GM10266 (cell line): ENCODE data around the gene COL19A1.
A peak's percentile ranks its signal among the peaks of the same experiment; 100 is the strongest.

Experiments
- DNase-seq: peaks from one replicate; pipeline ENCODE4 v3.0.0; 2012; ENCODE audit errors: extremely low spot score
- CTCF ChIP-seq: IDR thresholded peaks from 2 replicates; pipeline ENCODE4 v1.5.1; 2012; ENCODE audit warnings: mild to moderate bottlenecking, low read depth; ENCODE audit not compliant: control insufficient read depth, insufficient read depth; ENCODE audit errors: missing control alignments

COL19A1 gene

GRCh38 chr6:69878795-69879194, 12.4 kb downstream of the COL19A1 start:
- DNase-seq, result no peak
- no peak for TF ChIP-seq CTCF

GRCh38 chr6:69880601-69881000, 14.2 kb downstream of the COL19A1 start:
- TF ChIP-seq CTCF, result no peak
- no peak for DNase-seq

- DNase-seq, result peak; percentile 27
- TF ChIP-seq CTCF, result no peak
These were observed 15.2 kb downstream of the COL19A1 start for GRCh38 chr6:69881322-69882151.

GRCh38 chr6:69883551-69883950, 17.2 kb downstream of the COL19A1 start:
- TF ChIP-seq CTCF, result no peak

GRCh38 chr6:69884231-69884630, 17.9 kb downstream of the COL19A1 start:
- DNase-seq, result no peak
- no peak for TF ChIP-seq CTCF

More at GRCh38 chr6:69883551-69883950, 17.2 kb downstream of the COL19A1 start:
- DNase-seq, result no peak

GRCh38 chr6:69887026-69887425, 20.7 kb downstream of the COL19A1 start:
- TF ChIP-seq CTCF, result no peak
- DNase-seq, result no peak

- no peak for DNase-seq
- TF ChIP-seq CTCF, result no peak
These were observed 21.5 kb downstream of the COL19A1 start for GRCh38 chr6:69887714-69888345.
